Bronchial epithelial cell (primary cell): ENCODE results near the gene GMPPB. TPM values are rescaled to one million over a fixed set of nuclear protein-coding genes. Genes with fewer than 3 reads are reported as not detected.
A peak's percentile ranks its signal among the peaks of the same experiment; 100 is the strongest.
"Not testable (repeated sequence)": the region's sequence is repeated elsewhere in the genome, so short reads cannot be mapped to it uniquely, and the experiment has no call there.

Source experiments
- DNase-seq: peaks from one replicate; pipeline ENCODE4 v3.0.0-alpha.2; 2010; ENCODE audit warnings: low read depth
- FAIRE-seq: peaks from 2 replicates; lab custom pipeline; 2011; peaks lifted over from hg19 to GRCh38; lab: Jason Lieb, UNC
- H3K27me3 ChIP-seq: 2 replicates; pipeline ENCODE4 v1.5.1; 2011; ENCODE audit warnings: low read length; ENCODE audit not compliant: control insufficient read depth, insufficient read depth
- H3K36me3 ChIP-seq: 2 replicates; pipeline ENCODE4 v1.5.1; 2011; ENCODE audit warnings: low read length; ENCODE audit not compliant: control insufficient read depth, insufficient read depth
- H3K4me3 ChIP-seq: 2 replicates; pipeline ENCODE4 v1.5.1; 2011; ENCODE audit warnings: mild to moderate bottlenecking, low read depth, low read length, control low read depth
- CTCF ChIP-seq: IDR thresholded peaks from 2 replicates; pipeline ENCODE4 v1.5.1; 2011; ENCODE audit warnings: mild to moderate bottlenecking, moderate library complexity, low read length, control low read depth, inconsistent platforms; ENCODE audit not compliant: insufficient read depth, severe bottlenecking
- total RNA-seq: library from RNA; depleted of rRNA; stranded (reverse); fragments of >200 nt; gene quantifications from 2 replicates; pipeline ENCODE4 v1.2.1, GENCODE V29; 2014

Gene GMPPB
- total RNA-seq, 1 donor from 2014 or later: 57.7 TPM

GRCh38 chr3:49686346-49686745 lies 37.4 kb downstream of the GMPPB start:
- not testable (repeated sequence) for FAIRE-seq, H3K27me3 ChIP-seq
- Histone ChIP-seq H3K4me3 (peak overlapping the region; percentile 43), H3K36me3 (peaks cover 17% of the 10 kb centered on the region)
- peak; percentile 54 for DNase-seq

- DNase-seq, H3K27me3 ChIP-seq, FAIRE-seq: not testable (repeated sequence)
- Histone ChIP-seq H3K4me3 (peak overlapping the region; percentile 43), H3K36me3 (peaks cover 22% of the 10 kb centered on the region)
Measured at GRCh38 chr3:49685846-49686245, 37.9 kb downstream of the GMPPB start.

DNA sequence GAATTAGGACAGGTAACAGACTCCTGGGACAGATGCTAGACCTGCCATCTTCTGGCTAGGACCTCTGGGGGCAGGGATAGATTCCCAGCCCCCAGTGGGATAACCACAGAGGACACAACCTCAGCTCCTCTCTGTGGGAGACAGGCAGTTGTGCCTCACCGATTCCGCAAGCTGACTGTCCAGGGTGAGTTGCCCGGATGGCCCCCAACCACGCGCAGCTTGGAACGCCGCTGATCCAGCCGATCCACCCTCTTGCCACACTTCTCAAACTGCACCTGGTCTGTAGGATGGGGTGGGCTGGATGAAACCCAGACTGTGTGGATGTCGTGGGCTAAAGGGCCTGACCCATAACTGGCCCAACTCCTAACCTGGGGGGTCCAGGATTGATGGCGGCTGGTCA lies 38.6 kb downstream of the GMPPB start:
- H3K36me3 ChIP-seq: peaks cover 25% of the 10 kb centered on the region
- not testable (repeated sequence) for H3K4me3 ChIP-seq, H3K27me3 ChIP-seq, FAIRE-seq, DNase-seq

DNA sequence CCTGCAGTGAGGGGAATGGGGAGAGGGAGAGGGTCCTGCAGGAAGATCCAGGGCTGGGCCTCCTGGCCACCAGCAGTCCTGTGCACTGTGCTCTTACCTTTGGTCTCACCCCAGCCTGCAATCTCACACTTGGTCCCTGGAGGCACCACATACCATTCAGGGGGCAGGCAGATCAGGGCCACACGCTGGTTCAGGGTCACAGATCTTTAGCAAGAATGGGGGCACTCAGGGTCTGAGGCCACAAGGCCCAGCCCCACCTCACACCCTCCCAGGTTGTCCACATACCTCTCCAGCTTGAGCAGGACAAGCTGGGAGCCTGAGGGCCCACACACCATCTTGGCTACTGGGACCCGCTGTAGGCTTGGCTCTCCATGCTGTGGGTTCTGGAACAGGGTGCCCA lies 39.3 kb downstream of the GMPPB start:
- peaks cover 31% of the 10 kb centered on the region for H3K36me3 ChIP-seq

DNA sequence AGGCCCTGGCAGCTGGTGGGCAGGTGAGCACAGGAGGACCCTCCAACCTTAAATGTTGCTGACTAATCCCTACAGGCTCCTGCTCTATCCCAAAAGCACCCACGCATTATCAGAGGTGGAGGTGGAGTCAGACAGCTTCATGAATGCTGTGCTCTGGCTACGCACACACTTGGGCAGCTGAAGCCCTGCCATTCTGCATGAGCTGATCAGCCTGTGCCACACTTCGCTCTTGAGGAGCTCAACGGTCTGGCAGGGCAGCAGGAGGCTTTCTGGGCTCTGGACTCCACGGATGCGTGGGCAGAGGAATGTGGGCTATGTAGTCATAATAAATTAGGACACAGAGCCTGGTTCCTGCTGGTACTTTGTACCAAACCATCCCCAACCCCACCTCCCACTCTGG lies 40.6 kb downstream of the GMPPB start:
- Histone ChIP-seq H3K27me3 (no peaks in the 10 kb centered on the region), H3K4me3 (no peak overlapping the region), H3K36me3 (peaks cover 40% of the 10 kb centered on the region)
- DNase-seq (no peak), FAIRE-seq (no peak)
- no peak for TF ChIP-seq CTCF

More for the DNA sequence above, 39.3 kb downstream of the GMPPB start:
- H3K4me3 ChIP-seq, DNase-seq, FAIRE-seq, H3K27me3 ChIP-seq: not testable (repeated sequence)

DNA sequence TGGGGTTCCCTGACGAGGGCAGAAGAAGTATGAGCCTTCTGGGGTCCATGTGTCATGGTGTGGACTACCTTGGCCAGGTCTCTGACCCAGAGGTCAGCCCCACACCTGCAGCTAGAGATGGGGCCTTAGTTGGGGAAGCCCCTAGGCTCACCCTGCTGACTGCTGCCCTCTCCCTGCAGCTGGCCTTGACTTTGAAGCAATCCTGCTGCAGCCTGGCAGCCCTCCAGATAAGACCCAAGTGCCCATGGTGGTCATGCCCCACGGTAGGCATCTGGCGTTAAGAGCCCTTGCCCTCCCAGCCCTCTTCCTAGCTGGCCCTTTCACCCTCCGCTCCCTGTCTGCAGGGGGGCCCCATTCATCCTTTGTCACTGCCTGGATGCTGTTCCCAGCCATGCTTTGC lies 42.2 kb downstream of the GMPPB start:
- Histone ChIP-seq H3K4me3 (no peak overlapping the region), H3K36me3 (peaks cover 53% of the 10 kb centered on the region), H3K27me3 (no peaks in the 10 kb centered on the region)
- TF ChIP-seq CTCF: no peak
- DNase-seq (no peak), FAIRE-seq (no peak)

- Histone ChIP-seq H3K27me3 (no peaks in the 10 kb centered on the region), H3K36me3 (peaks cover 54% of the 10 kb centered on the region), H3K4me3 (no peak overlapping the region)
- DNase-seq (no peak), FAIRE-seq (no peak)
- no peak for TF ChIP-seq CTCF
Measured at GRCh38 chr3:49681232-49681522, 42.6 kb downstream of the GMPPB start.

GRCh38 chr3:49680493-49681231 lies 43.1 kb downstream of the GMPPB start:
- no peak overlapping the region for H3K4me3 ChIP-seq
- no peak for DNase-seq
- no peak for TF ChIP-seq CTCF
- FAIRE-seq: no peak
- peaks cover 58% of the 10 kb centered on the region for H3K36me3 ChIP-seq
- H3K27me3 ChIP-seq: no peaks in the 10 kb centered on the region
